HG03103 (cell line): ENCODE results near the gene CA11.
"Not testable (repeated sequence)": the region's sequence is repeated elsewhere in the genome, so short reads cannot be mapped to it uniquely, and the experiment has no call there.

Source experiments
- ATAC-seq: cut with Tn5 transposase; IDR thresholded peaks from one replicate; pipeline ENCODE4 v1.9.1; 2021; ENCODE audit warnings: low read depth; ENCODE audit not compliant: unreplicated experiment

CA11 gene

GRCh38 chr19:48644839-48645619 is 958 bp downstream of the CA11 start:
- no peak for ATAC-seq

DNA sequence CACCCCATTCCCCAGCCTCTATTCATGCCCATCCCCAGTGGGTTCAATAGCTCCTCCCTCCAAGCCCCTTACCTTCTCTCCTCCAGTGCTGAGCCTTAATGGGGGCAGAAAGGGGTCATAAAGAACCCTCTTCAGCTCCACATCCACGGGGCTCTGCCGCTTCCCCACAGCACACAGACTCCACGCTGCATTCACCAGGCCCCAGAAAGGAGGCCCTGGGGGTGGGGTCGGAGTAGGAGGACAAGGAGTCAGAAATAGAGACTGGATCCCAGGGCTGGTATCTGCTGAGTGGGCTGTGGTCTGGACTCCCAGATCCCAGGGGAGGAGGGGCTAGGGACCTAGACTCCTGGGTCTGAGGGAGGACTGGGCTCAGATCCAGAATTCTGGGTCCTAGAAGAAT is 1.6 kb downstream of the CA11 start:
- no peak for ATAC-seq

DNA sequence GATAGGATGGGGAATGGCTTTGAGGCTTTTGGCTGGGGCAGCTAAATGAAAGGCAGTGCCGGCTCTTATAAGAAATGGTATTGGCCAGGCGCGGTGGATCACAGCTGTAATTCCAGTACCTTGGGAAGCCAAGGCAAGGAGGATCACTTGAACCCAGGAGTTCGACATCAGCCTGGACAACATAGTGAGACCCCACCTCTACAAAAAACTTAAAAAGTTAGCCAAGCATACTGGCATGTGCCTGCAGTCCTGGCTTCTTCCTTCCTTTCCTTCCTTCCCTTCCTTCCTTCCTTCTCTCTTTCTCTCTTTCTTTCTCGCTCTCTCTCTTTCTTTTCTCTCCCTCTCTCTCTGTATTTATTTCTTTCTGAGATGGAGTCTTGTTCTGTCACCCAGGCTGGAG is 3.1 kb downstream of the CA11 start:
- ATAC-seq, result no peak

- no peak for ATAC-seq
Measured at GRCh38 chr19:48641850-48642249, 4.1 kb downstream of the CA11 start.

DNA sequence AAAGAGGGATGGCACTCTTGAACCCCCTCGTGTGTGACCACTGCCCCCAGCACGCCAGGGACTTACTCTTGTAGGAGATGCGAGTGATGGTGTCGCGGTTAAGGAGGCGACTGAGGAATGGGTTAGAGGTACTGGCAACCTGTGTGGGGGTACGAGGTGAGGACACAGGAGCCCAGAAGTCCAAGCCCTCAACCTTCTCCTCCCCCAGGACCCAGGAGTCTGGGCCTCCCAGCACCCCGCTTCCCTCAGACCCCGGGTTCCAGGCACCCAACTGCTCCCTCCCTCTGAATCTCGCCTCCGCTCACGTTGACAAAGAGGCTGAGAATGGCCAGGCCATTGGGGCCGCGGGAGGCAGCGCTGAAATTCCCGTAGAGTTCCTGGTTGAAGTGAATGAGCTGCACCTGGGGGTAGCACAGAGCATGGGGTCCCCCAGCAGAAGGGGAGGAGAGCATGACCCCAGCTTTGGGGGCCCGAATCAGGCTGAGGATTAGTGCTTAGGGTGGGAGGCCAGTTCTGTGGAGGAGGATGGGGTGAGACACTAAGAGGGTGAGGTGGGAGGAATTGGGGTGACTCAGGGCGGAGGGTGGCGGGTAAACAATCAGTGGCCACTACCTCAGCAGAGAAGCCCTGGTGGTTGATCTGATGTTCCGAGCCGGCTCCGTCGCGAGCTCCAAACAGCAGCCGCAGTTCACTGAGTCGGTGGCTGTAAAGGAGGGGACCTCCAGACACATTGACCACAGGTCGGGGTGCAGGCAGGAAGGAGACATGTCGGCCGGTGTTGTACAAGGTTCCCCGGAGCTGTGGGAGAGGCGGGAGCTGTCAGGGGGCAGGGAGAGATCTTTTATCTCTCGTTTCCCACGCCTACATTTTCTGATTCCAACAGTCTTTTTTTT is 6.3 kb downstream of the CA11 start:
- no peak for ATAC-seq

DNA sequence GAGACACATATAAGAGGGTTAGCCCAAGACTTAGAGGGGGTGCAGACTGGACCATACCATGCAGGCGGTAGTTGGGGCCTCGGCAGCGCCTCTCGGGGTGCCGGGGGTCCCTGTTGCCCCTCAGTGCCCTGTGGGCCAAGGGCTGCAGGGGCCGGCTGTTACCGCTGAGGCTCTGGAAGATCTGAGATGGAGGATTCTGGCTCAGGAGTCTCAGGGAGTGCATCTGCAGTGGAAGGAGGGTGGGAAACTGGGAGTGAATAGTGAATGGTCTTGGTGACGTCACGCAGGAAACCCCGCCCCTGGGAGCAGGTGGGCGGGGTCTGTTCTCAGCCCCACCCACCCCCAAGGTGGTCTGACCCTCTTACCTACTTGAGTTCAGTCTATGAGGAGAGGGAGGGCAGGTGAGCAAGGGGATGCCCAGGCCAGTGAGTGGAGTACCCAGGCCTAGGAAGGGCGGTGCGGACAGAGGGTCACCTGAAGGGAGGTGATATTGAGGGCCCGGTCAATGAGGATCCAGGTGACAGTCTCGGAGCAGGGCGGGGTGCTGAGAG is 7.1 kb downstream of the CA11 start:
- no peak for ATAC-seq

- peak; percentile 5 for ATAC-seq
Measured at GRCh38 chr19:48637948-48638830, 7.8 kb downstream of the CA11 start.

GRCh38 chr19:48637449-48637947 is 8.5 kb downstream of the CA11 start:
- ATAC-seq, result peak; percentile 58

GRCh38 chr19:48636859-48637448 is 9.0 kb downstream of the CA11 start, which contains the start of gene DBP:
TSS of gene DBP (minus strand) at chr19:48637379. CDS start at chr19:48636994, 385 bp downstream.
- peak; percentile 24 for ATAC-seq

DNA sequence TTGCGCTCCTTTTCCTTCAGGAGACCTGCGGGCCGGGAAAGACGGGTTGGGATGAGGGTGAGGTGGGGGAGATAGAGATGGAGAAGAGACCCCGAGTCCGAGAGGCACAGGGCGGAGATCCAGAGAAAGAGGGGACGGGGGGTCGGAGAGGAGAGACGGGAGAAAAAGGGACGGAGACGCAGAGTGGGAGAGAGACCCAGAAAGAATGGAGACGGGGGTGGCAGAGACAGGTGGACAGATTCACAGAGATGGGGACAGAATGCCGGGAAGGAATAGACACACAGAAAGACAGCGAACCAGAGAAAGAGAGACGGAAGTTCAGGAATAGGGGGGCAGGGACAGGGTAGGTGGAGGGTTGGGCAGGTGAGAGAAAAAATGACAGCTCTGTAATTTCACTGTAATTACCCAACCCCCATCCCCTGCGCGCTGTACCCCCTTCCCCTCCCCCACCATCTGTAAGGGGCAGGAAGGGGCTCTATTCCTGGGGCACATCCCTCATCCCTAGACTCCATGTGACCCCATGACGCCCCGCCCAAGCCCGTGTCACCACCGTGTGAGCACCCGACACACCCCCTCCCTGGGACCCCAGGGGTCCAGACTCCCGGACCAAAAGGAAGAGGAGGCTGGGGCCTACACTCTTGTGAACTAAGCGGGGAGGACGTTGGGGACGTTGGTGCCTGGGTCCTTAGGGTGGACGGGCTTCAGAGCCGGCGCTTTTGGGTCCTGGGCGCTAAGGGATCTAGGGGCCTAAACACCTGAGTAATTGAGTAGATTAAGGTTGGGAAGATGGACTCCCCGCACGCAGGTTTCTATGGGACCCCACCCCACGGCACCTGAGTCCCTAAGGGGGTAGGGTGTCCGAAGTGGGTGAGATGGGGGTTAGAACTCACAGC is 9.8 kb downstream of the CA11 start:
- ATAC-seq, result no peak

- no peak for ATAC-seq
Measured at GRCh38 chr19:48635263-48635965, 10.6 kb downstream of the CA11 start.

DNA sequence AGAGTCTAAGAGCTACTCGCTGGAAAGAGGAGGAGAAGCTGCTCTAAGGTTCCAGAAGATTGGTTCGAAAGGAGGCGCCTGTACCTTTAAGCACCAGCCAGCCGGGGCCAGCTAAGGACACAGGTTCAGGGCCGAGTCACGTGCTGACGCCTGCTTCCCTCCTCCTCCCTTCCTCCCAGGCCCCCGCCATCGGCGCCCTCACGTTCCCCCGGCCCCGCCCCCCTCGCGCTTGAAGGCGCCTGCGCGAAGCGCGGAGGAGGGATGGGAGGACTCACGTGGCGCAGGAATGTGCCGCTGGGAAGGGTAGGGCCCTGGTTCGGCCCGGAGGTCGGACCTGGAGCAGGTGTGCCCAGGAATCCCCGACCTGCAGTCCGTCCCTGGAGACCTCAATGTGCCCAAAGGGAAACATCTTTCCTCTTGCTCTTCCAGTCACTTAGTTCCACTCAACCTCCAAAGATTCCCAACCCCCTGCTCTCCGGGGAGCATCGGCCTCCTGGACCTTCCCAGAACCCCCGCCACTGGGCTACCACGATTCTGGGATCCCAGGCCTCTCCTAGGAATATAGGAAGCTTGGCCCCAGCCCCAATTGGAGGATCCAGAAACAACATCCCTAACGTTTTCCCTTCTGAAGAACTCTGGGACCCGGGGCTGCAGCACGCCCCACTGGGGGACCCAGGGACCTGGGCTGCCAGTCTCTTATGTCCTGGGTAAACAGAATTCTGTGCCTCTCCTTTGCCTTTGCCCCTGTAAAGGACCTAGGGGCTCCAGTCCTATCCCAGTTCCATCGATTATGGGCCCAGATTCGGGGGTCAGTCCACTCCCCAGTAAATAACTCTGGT is 11.3 kb downstream of the CA11 start:
- peak; percentile 27 for ATAC-seq

- ATAC-seq, result no peak
Measured at GRCh38 chr19:48634036-48634342, 12.0 kb downstream of the CA11 start.

DNA sequence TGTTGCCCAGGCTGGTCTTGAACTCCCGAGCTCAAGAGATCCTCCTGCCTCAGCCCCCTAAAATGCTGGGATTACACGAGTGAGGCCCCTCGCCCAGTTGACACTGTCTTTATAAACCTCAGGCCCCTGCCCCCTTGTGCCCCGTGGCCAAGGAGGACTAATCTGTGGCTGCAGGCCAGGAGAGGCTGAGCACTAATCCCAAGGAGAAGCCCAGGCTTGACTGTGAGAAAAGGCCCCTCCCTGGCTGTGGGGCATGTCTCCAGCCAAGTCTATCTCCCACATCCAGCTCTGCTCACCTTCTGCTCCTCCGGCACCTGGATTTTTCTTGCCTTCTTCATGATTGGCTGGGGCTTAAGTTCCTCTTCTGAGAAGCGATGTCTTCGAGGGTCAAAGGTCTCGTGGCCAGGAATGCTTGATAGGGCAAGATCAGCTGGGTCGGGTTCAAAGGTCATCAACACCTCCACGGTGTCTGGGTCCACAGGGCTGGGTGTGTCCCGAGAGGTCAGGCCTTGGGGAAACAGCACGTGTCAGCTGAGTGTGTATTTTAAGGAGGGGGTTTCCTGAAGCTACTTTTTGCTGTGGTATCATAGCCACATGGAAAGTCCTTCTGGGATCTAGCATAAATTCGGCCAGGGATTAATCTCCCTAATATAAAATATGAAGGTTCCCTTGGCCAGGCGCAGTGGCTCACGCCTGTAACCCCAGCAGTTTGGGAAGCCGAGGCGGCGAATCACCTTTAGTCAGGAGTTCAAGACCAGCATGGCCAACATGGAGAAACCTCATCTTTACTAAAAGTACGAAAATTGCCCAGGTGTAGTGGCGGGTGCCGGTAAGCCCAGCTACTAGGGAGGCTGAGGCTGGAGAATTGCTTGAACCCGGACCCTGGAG is 12.6 kb downstream of the CA11 start:
- no peak for ATAC-seq

DNA sequence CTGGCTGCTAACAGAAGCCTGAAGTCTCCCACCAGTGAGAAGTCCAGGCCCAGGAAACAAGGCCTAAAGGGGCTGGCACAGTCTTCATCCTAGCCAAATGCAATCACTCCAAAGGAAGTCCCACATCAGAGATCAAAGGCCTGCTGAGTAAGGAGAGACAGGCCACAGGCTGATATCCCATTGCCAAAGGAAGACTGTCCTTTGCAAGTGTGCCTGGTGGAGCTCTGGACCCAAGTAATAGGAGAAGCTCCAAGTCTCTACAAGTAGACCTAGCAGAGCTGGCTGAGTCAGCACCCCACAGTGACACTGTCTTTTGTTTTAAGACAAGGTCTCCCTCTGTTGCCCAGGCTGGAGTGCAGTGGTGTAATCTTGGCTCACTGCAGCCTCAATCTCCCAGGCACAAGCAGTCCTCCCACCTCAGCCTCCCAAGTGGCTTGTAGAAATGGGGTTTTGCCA is 13.3 kb downstream of the CA11 start:
- ATAC-seq, result no peak

DNA sequence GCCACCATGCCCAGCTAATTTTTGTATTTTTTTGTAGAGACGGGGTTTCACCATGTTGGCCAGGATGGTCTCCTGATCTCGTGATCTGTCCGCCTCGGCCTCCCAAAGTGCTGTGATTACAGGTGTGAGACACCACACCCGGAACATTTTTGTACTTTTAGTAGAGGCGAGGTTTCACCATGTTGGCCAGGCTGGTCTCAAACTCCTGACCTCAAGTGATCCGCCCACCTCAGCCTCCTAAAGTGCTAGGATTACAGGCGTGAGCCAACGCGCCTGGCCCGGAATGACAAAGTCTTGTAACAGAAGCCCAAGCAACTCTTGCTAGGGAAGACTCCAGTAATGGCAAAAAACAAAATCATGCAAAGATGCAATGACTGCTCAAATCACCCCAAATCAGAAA is 13.7 kb downstream of the CA11 start:
- not testable (repeated sequence) for ATAC-seq
